HEK293T (cell line): ENCODE data around the gene PM20D2.

ENCODE experiments used
- CTCF ChIA-PET: fragments of 350-600 bp; formaldehyde crosslinking; extraction: SDS; loops from one replicate; lab custom pipeline; 2021; ENCODE audit warnings: antibody characterized with exemption, inconsistent platforms; lab: Yijun Ruan, JAX
- POLR2A ChIA-PET: fragments of 350-600 bp; formaldehyde crosslinking; extraction: SDS; loops from one replicate; lab custom pipeline; 2020; ENCODE audit warnings: antibody characterized with exemption, inconsistent platforms; lab: Yijun Ruan, JAX
- DNase-seq: peaks from one replicate; pipeline ENCODE4 v3.0.0; 2012; ENCODE audit warnings: mixed read lengths; ENCODE audit errors: extremely low spot score
- ARNT ChIP-seq: fragments of 450-650 bp; IDR thresholded peaks from 2 replicates; pipeline ENCODE4 v1.6.1; 2017; ENCODE audit warnings: mild to moderate bottlenecking
- BHLHE40 ChIP-seq: fragments of 450-650 bp; IDR thresholded peaks from 2 replicates; pipeline ENCODE4 v1.6.1; 2016; ENCODE audit warnings: mild to moderate bottlenecking, moderate library complexity, borderline replicate concordance
- CTBP1 ChIP-seq: fragments of 450-650 bp; IDR thresholded peaks from 2 replicates; pipeline ENCODE4 v1.6.1; 2016; ENCODE audit warnings: borderline replicate concordance
- ELF4 ChIP-seq: fragments of 450-650 bp; IDR thresholded peaks from 2 replicates; pipeline ENCODE4 v1.6.1; 2017; ENCODE audit warnings: antibody characterized with exemption
- FOXA1 ChIP-seq: fragments of 450-650 bp; IDR thresholded peaks from 2 replicates; pipeline ENCODE4 v1.6.1; 2016; ENCODE audit warnings: mild to moderate bottlenecking
- FOXK2 ChIP-seq: fragments of 450-650 bp; IDR thresholded peaks from 2 replicates; pipeline ENCODE4 v1.6.1; 2016; ENCODE audit warnings: mild to moderate bottlenecking
- FOXM1 ChIP-seq: fragments of 450-650 bp; IDR thresholded peaks from 2 replicates; pipeline ENCODE4 v1.6.1; 2017; ENCODE audit warnings: mild to moderate bottlenecking, borderline replicate concordance
- HDGF ChIP-seq: fragments of 450-650 bp; IDR thresholded peaks from 2 replicates; pipeline ENCODE4 v1.6.1; 2017; ENCODE audit warnings: antibody characterized with exemption, borderline replicate concordance
- L3MBTL2 ChIP-seq: fragments of 450-650 bp; conservative IDR thresholded peaks from 2 replicates; pipeline ENCODE4 v1.6.1; 2016; ENCODE audit warnings: mild to moderate bottlenecking
- LEF1 ChIP-seq: fragments of 450-650 bp; IDR thresholded peaks from 2 replicates; pipeline ENCODE4 v1.6.1; 2017; ENCODE audit warnings: mild to moderate bottlenecking, borderline replicate concordance
- NFRKB ChIP-seq: fragments of 450-650 bp; IDR thresholded peaks from 2 replicates; pipeline ENCODE4 v1.6.1; 2016; ENCODE audit warnings: mild to moderate bottlenecking, moderate library complexity
- PKNOX1 ChIP-seq: fragments of 450-650 bp; IDR thresholded peaks from 2 replicates; pipeline ENCODE4 v1.6.1; 2016
- SP1 ChIP-seq: fragments of 450-650 bp; IDR thresholded peaks from 2 replicates; pipeline ENCODE4 v1.6.1; 2017
- SUZ12 ChIP-seq: fragments of 450-650 bp; IDR thresholded peaks from 2 replicates; pipeline ENCODE4 v1.6.1; 2016; ENCODE audit warnings: mild to moderate bottlenecking
- TARDBP ChIP-seq: fragments of 450-650 bp; IDR thresholded peaks from 2 replicates; pipeline ENCODE4 v1.6.1; 2016
- ZNF384 ChIP-seq: fragments of 450-650 bp; IDR thresholded peaks from 2 replicates; pipeline ENCODE4 v1.6.1; 2016

The PM20D2 gene

GRCh38 chr6:89186762-89187161 lies 40.9 kb downstream of the PM20D2 start:
- ChIA-PET CTCF (interaction anchor here (0.7 kb wide), 1 partner anchor 11 kb away, joined by 3 read pairs; no protein-coding TSS in a partner anchor), POLR2A (no interaction called here)
- no peak for DNase-seq
- TF ChIP-seq HDGF (no peak), TARDBP (no peak), ZNF384 (no peak), FOXA1 (no peak), LEF1 (no peak), CTBP1 (no peak), FOXM1 (no peak), NFRKB (no peak), FOXK2 (no peak)

GRCh38 chr6:89187504-89187903 lies 41.6 kb downstream of the PM20D2 start:
- ChIA-PET CTCF (no interaction called here), POLR2A (no interaction called here)
- no peak for DNase-seq
- TF ChIP-seq FOXK2 (no peak), HDGF (no peak), ARNT (no peak), ZNF384 (no peak), PKNOX1 (no peak), TARDBP (no peak), NFRKB (no peak), CTBP1 (no peak), L3MBTL2 (no peak), ELF4 (no peak), SUZ12 (no peak), FOXA1 (no peak), BHLHE40 (no peak), SP1 (no peak)

GRCh38 chr6:89190741-89191140 lies 44.9 kb downstream of the PM20D2 start:
- no peak for TF ChIP-seq ARNT
- TF ChIP-seq FOXM1: no peak
- TF ChIP-seq PKNOX1: no peak
- TF ChIP-seq CTBP1: no peak
- no peak for TF ChIP-seq ELF4
- TF ChIP-seq LEF1: no peak
- TF ChIP-seq FOXA1: no peak
- no peak for TF ChIP-seq BHLHE40
- no peak for TF ChIP-seq FOXK2
- TF ChIP-seq L3MBTL2: no peak
- TF ChIP-seq NFRKB: no peak
- TF ChIP-seq SP1: no peak
- no peak for TF ChIP-seq HDGF
- no peak for TF ChIP-seq TARDBP
- no peak for TF ChIP-seq ZNF384
- POLR2A ChIA-PET: interaction anchor here (1.0 kb wide), 1 partner anchor 45 kb away, joined by 3 read pairs; the partner anchor contains the start of gene PM20D2
- CTCF ChIA-PET: interaction anchor here (0.6 kb wide), 1 partner anchor 67 kb away, joined by 5 read pairs; no protein-coding TSS in a partner anchor
- DNase-seq: no peak

- no peak for DNase-seq
- ChIA-PET POLR2A (no interaction called here), CTCF (no interaction called here)
- TF ChIP-seq ARNT (no peak), CTBP1 (no peak), HDGF (no peak), ZNF384 (no peak), BHLHE40 (no peak), FOXA1 (no peak), SP1 (no peak), FOXK2 (no peak), FOXM1 (no peak), TARDBP (no peak), NFRKB (no peak)
Observed at GRCh38 chr6:89194559-89194958, 48.7 kb downstream of the PM20D2 start.

- POLR2A ChIA-PET: no interaction called here
- CTCF ChIA-PET: no interaction called here
- no peak for DNase-seq
- TF ChIP-seq BHLHE40 (no peak), HDGF (no peak), FOXA1 (no peak), FOXM1 (no peak), L3MBTL2 (no peak), ARNT (no peak), SUZ12 (no peak), LEF1 (no peak), PKNOX1 (no peak), FOXK2 (no peak), ELF4 (no peak), CTBP1 (no peak), ZNF384 (no peak), NFRKB (no peak), TARDBP (no peak), SP1 (no peak)
Observed at GRCh38 chr6:89197141-89197540, 51.3 kb downstream of the PM20D2 start.

GRCh38 chr6:89198235-89198634 lies 52.4 kb downstream of the PM20D2 start:
- TF ChIP-seq SP1: no peak
- POLR2A ChIA-PET: no interaction called here
- peak; percentile 31 for DNase-seq
- CTCF ChIA-PET: no interaction called here
